GM23338 (cell line): ENCODE measurements around the gene IWS1. TPM values are rescaled to one million over a fixed set of nuclear protein-coding genes. Genes with fewer than 3 reads are reported as not detected.
"Not testable (repeated sequence)": the region's sequence is repeated elsewhere in the genome, so short reads cannot be mapped to it uniquely, and the experiment has no call there.

Experiments
- ATAC-seq: fragments of 200-7000 bp; cut with Tn5 transposase; 3 replicates; pipeline ENCODE4 v1.9.1; 2020
- DNase-seq: peaks from one replicate; pipeline ENCODE4 v3.0.0-alpha.2; 2015; ENCODE audit warnings: low spot score
- H2AFZ ChIP-seq: fragments of 200-600 bp; sonication (generic); 2 replicates; pipeline ENCODE4 v1.8.0; 2016; ENCODE audit warnings: antibody characterized with exemption, mild to moderate bottlenecking, moderate library complexity
- H3F3A ChIP-seq: fragments of 200-600 bp; sonication (generic); replicated peaks from 2 replicates; pipeline ENCODE4 v1.8.0; 2017; ENCODE audit warnings: antibody characterized with exemption, mixed run types, low read depth
- H3K27ac ChIP-seq: fragments of 200-600 bp; sonication (generic); 2 replicates; pipeline ENCODE4 v1.6.1; 2016; ENCODE audit warnings: low read depth
- H3K27me3 ChIP-seq: fragments of 200-600 bp; sonication (generic); 2 replicates; pipeline ENCODE4 v1.8.0; 2016; ENCODE audit warnings: mild to moderate bottlenecking, mixed run types, moderate library complexity; ENCODE audit not compliant: insufficient read depth
- H3K36me3 ChIP-seq: fragments of 200-600 bp; sonication (generic); 2 replicates; pipeline ENCODE4 v1.8.0; 2016; ENCODE audit warnings: mild to moderate bottlenecking; ENCODE audit not compliant: insufficient read depth
- H3K4me1 ChIP-seq: fragments of 200-600 bp; sonication (generic); 2 replicates; pipeline ENCODE4 v1.8.0; 2016; ENCODE audit warnings: mild to moderate bottlenecking, moderate library complexity; ENCODE audit not compliant: insufficient read depth
- H3K4me2 ChIP-seq: fragments of 200-600 bp; sonication (generic); 2 replicates; pipeline ENCODE4 v1.7.1; 2017; ENCODE audit warnings: mixed run types
- H3K4me3 ChIP-seq: fragments of 200-600 bp; sonication (generic); 2 replicates; pipeline ENCODE4 v1.6.1; 2016; ENCODE audit warnings: mixed run types
- H3K79me2 ChIP-seq: fragments of 200-600 bp; sonication (generic); replicated peaks from 2 replicates; pipeline ENCODE4 v1.8.0; 2017; ENCODE audit warnings: mild to moderate bottlenecking; ENCODE audit not compliant: insufficient read depth
- H3K9me2 ChIP-seq: fragments of 200-600 bp; sonication (generic); 2 replicates; pipeline ENCODE4 v1.8.0; 2017; ENCODE audit not compliant: insufficient read depth
- H4K20me1 ChIP-seq: fragments of 200-600 bp; sonication (generic); replicated peaks from 2 replicates; pipeline ENCODE4 v1.8.0; 2017; ENCODE audit warnings: mild to moderate bottlenecking; ENCODE audit not compliant: insufficient read depth
- H3K27ac Mint-ChIP-seq: 2 replicates; pipeline ENCODE4 v1.8.0; 2020; ENCODE audit warnings: inconsistent platforms, mild to moderate bottlenecking, moderate library complexity, mixed read lengths
- H3K27me3 Mint-ChIP-seq: 3 replicates; pipeline ENCODE4 v1.8.0; 2022; ENCODE audit warnings: low read depth, mild to moderate bottlenecking, moderate library complexity, mixed read lengths, inconsistent platforms; ENCODE audit not compliant: insufficient read depth, poor library complexity
- H3K36me3 Mint-ChIP-seq: 3 replicates; pipeline ENCODE4 v1.8.0; 2021; ENCODE audit warnings: low read depth, mild to moderate bottlenecking, inconsistent platforms, moderate library complexity, mixed read lengths
- H3K4me1 Mint-ChIP-seq: 3 replicates; pipeline ENCODE4 v1.8.0; 2020; ENCODE audit warnings: mild to moderate bottlenecking, inconsistent platforms, mixed read lengths
- H3K4me3 Mint-ChIP-seq: 3 replicates; pipeline ENCODE4 v1.8.0; 2021; ENCODE audit warnings: moderate library complexity, mild to moderate bottlenecking, inconsistent platforms, mixed read lengths
- H3K9me3 Mint-ChIP-seq: 3 replicates; pipeline ENCODE4 v1.8.0; 2020; ENCODE audit warnings: moderate library complexity, mild to moderate bottlenecking, inconsistent platforms, mixed read lengths
- CREB1 ChIP-seq: fragments of 250-450 bp; sonication (Bioruptor Pico); IDR thresholded peaks from 2 replicates; pipeline ENCODE4 v1.5.0; 2020; ENCODE audit warnings: low read depth, mild to moderate bottlenecking, moderate library complexity
- EZH2 ChIP-seq: fragments of 200-600 bp; sonication (generic); IDR thresholded peaks from one replicate; pipeline ENCODE4 v1.8.0; 2017; ENCODE audit warnings: antibody characterized with exemption, mild to moderate bottlenecking, low read depth; ENCODE audit not compliant: unreplicated experiment
- EZH2phosphoT487 ChIP-seq: fragments of 200-600 bp; sonication (generic); IDR thresholded peaks from one replicate; pipeline ENCODE4 v1.8.1; 2018; ENCODE audit warnings: antibody characterized with exemption; ENCODE audit not compliant: unreplicated experiment
- JUNB ChIP-seq: IDR thresholded peaks from one replicate; pipeline ENCODE4 v1.6.1; 2016; ENCODE audit warnings: antibody characterized with exemption; ENCODE audit not compliant: unreplicated experiment
- NANOG ChIP-seq: IDR thresholded peaks from 2 replicates; pipeline ENCODE4 v1.6.1; 2016; ENCODE audit warnings: antibody characterized with exemption, borderline replicate concordance
- STAT1 ChIP-seq: IDR thresholded peaks from one replicate; pipeline ENCODE4 v1.6.1; 2016; ENCODE audit warnings: antibody characterized with exemption; ENCODE audit not compliant: unreplicated experiment
- ZNF114 ChIP-seq: fragments of 250-450 bp; sonication (Bioruptor Pico); IDR thresholded peaks from 2 replicates; pipeline ENCODE4 v1.5.0; 2020; ENCODE audit warnings: mild to moderate bottlenecking, moderate library complexity
- ZNF331 ChIP-seq: fragments of 250-450 bp; sonication (Bioruptor Pico); IDR thresholded peaks from 2 replicates; pipeline ENCODE4 v1.5.0; 2020; ENCODE audit warnings: low read depth, mild to moderate bottlenecking, moderate library complexity
- polyA plus RNA-seq: library from polyadenylated mRNA; unstranded; fragments of >200 nt; fragmentation: Nextera tagmentation; extraction: Ambion mirVana; gene quantifications from 2 replicates; pipeline ENCODE4 v1.2.1, GENCODE V29; 2016
- total RNA-seq: library from RNA; depleted of rRNA; stranded (reverse); fragments of >200 nt; shearing (Covaris generic); gene quantifications from 2 replicates; pipeline ENCODE4 v1.2.3, GENCODE V29; 2014
- TF ChIP-seq, protein P1 (sequence below), 2 experiments: fragments of 200-600 bp in 1 of 2; sonication (generic) in 1 of 2; conservative IDR thresholded peaks; 2 replicates each; pipeline versions ENCODE4 v1.5.1 to v1.6.1; 2016 to 2017; ENCODE audit warnings: antibody characterized with exemption in 2 of 2, low read depth in 2 of 2, mild to moderate bottlenecking in 2 of 2, moderate library complexity in 1 of 2
- TF ChIP-seq, protein P2 (sequence below): fragments of 250-450 bp; sonication (Bioruptor Pico); IDR thresholded peaks from 2 replicates; pipeline ENCODE4 v1.5.0; 2020; ENCODE audit warnings: mild to moderate bottlenecking, moderate library complexity

The IWS1 gene
- total and polyA plus RNA-seq, 2 experiments from 2014 or later = 82.8 to 97.2 TPM

DNA sequence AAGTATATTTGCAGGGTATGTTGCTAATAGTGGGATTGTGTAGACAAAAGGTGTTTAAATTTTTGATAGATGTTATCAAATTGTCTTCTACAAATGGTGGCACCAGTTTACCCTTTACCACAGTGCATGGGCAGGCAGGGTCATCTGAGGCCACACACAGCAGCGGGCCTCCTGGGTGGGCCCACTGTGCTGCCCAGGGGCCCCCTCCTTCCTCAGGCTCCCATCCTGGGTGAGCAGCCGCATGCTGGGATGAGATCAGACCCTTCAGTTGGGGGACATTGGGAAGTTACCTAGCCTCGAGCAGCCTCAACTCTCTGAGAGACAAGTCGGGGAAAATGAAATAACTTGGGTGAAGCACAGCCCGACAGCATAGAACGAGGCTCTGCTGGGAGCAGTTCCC lies 18.9 kb upstream of the IWS1 start (continued):
- TF ChIP-seq ZNF331 (CRISPR knock-in tag) (no peak), CREB1 (CRISPR knock-in tag) (no peak), ZNF114 (CRISPR knock-in tag) (no peak), EZH2 (no peak), EZH2phosphoT487 (no peak), NANOG (no peak), STAT1 (no peak), JUNB (no peak)
- TF ChIP-seq, protein P1, sequence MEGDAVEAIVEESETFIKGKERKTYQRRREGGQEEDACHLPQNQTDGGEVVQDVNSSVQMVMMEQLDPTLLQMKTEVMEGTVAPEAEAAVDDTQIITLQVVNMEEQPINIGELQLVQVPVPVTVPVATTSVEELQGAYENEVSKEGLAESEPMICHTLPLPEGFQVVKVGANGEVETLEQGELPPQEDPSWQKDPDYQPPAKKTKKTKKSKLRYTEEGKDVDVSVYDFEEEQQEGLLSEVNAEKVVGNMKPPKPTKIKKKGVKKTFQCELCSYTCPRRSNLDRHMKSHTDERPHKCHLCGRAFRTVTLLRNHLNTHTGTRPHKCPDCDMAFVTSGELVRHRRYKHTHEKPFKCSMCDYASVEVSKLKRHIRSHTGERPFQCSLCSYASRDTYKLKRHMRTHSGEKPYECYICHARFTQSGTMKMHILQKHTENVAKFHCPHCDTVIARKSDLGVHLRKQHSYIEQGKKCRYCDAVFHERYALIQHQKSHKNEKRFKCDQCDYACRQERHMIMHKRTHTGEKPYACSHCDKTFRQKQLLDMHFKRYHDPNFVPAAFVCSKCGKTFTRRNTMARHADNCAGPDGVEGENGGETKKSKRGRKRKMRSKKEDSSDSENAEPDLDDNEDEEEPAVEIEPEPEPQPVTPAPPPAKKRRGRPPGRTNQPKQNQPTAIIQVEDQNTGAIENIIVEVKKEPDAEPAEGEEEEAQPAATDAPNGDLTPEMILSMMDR (conservative IDR thresholded peaks at IDR 0.05; ENCODE audit: low read depth in 2 of 2) = no peak

DNA sequence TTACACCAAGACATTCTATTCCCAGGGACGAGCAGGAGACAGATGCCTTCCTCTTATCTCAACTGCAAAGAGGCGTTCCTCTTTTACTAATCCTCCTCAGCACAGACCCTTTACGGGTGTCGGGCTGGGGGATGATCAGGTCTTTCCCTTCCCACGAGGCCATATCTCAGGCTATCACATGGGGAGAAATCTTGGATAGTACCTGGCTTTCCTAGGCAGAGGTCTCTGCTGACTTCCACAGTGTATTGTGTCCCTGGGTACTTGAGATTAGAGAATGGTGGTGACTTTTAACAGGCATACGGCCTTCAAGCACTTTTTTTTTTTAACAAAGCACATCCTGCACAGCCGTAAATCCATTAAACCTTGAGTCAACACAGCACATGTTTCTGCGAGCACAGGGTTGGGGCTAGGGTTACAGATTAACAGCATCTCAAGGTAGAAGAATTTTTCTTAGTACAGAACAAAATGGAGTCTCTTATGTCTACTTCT lies 16.8 kb upstream of the IWS1 start:
- H3K27me3 Mint-ChIP-seq, H3K36me3 ChIP-seq, H3K27ac Mint-ChIP-seq: not testable (repeated sequence)

DNA sequence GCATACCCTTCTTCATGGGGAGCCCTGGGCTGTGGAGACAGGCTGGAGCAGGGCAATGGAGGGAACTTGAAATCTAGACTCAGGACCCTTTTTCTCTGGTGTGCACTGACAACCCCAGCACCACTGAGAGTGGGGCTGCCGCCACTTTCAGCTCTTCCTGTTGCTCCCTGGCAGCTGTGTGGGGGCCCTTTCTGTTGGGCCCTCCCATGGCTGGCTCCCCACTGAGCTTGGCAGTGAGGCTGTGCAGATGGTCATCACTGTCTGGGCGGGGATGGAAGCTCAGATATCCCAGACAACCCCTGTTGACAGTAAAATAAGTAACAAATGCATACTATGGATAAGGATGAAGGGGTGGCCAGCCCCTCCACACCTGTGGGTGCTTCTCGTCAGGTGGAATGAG lies 15.9 kb upstream of the IWS1 start:
- no peaks in the 10 kb centered on the region for H3K9me3 Mint-ChIP-seq
- ATAC-seq (no peak), DNase-seq (no peak)
- H3K4me3 ChIP-seq = no peak overlapping the region
- peaks cover 5% of the 10 kb centered on the region for H3K27me3 Mint-ChIP-seq
- H3K9me2 ChIP-seq = no peaks in the 10 kb centered on the region
- no peaks in the 10 kb centered on the region for H3F3A ChIP-seq
- no peaks in the 10 kb centered on the region for H3K27me3 ChIP-seq
- no peaks in the 10 kb centered on the region for H3K36me3 ChIP-seq
- no peak overlapping the region for H3K27ac Mint-ChIP-seq
- no peaks in the 10 kb centered on the region for H3K36me3 Mint-ChIP-seq
- no peak overlapping the region for H3K4me3 Mint-ChIP-seq
- no peak overlapping the region for H3K27ac ChIP-seq
- no peak overlapping the region for H2AFZ ChIP-seq
- TF ChIP-seq, protein P2, sequence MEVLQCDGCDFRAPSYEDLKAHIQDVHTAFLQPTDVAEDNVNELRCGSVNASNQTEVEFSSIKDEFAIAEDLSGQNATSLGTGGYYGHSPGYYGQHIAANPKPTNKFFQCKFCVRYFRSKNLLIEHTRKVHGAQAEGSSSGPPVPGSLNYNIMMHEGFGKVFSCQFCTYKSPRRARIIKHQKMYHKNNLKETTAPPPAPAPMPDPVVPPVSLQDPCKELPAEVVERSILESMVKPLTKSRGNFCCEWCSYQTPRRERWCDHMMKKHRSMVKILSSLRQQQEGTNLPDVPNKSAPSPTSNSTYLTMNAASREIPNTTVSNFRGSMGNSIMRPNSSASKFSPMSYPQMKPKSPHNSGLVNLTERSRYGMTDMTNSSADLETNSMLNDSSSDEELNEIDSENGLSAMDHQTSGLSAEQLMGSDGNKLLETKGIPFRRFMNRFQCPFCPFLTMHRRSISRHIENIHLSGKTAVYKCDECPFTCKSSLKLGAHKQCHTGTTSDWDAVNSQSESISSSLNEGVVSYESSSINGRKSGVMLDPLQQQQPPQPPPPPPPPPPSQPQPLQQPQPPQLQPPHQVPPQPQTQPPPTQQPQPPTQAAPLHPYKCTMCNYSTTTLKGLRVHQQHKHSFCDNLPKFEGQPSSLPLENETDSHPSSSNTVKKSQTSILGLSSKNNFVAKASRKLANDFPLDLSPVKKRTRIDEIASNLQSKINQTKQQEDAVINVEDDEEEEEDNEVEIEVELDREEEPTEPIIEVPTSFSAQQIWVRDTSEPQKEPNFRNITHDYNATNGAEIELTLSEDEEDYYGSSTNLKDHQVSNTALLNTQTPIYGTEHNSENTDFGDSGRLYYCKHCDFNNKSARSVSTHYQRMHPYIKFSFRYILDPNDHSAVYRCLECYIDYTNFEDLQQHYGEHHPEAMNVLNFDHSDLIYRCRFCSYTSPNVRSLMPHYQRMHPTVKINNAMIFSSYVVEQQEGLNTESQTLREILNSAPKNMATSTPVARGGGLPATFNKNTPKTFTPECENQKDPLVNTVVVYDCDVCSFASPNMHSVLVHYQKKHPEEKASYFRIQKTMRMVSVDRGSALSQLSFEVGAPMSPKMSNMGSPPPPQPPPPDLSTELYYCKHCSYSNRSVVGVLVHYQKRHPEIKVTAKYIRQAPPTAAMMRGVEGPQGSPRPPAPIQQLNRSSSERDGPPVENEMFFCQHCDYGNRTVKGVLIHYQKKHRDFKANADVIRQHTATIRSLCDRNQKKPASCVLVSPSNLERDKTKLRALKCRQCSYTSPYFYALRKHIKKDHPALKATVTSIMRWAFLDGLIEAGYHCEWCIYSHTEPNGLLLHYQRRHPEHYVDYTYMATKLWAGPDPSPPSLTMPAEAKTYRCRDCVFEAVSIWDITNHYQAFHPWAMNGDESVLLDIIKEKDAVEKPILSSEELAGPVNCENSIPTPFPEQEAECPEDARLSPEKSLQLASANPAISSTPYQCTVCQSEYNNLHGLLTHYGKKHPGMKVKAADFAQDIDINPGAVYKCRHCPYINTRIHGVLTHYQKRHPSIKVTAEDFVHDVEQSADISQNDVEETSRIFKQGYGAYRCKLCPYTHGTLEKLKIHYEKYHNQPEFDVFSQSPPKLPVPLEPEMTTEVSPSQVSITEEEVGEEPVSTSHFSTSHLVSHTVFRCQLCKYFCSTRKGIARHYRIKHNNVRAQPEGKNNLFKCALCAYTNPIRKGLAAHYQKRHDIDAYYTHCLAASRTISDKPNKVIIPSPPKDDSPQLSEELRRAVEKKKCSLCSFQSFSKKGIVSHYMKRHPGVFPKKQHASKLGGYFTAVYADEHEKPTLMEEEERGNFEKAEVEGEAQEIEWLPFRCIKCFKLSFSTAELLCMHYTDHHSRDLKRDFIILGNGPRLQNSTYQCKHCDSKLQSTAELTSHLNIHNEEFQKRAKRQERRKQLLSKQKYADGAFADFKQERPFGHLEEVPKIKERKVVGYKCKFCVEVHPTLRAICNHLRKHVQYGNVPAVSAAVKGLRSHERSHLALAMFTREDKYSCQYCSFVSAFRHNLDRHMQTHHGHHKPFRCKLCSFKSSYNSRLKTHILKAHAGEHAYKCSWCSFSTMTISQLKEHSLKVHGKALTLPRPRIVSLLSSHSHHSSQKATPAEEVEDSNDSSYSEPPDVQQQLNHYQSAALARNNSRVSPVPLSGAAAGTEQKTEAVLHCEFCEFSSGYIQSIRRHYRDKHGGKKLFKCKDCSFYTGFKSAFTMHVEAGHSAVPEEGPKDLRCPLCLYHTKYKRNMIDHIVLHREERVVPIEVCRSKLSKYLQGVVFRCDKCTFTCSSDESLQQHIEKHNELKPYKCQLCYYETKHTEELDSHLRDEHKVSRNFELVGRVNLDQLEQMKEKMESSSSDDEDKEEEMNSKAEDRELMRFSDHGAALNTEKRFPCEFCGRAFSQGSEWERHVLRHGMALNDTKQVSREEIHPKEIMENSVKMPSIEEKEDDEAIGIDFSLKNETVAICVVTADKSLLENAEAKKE (CRISPR knock-in tag) = no peak
- TF ChIP-seq EZH2 = no peak
- TF ChIP-seq EZH2phosphoT487 = no peak
- H4K20me1 ChIP-seq = no peaks in the 10 kb centered on the region
- no peak overlapping the region for H3K4me2 ChIP-seq
- H3K79me2 ChIP-seq = no peaks in the 10 kb centered on the region
- no peaks in the 10 kb centered on the region for H3K4me1 ChIP-seq
- H3K4me1 Mint-ChIP-seq = no peaks in the 10 kb centered on the region

More for the DNA sequence above, 16.8 kb upstream of the IWS1 start:
- not testable (repeated sequence) for H3K4me3 Mint-ChIP-seq, H3K36me3 Mint-ChIP-seq, H3K27ac ChIP-seq, H3K9me3 Mint-ChIP-seq, H3K9me2 ChIP-seq, H3K79me2 ChIP-seq, ATAC-seq, H3K4me3 ChIP-seq, DNase-seq, H4K20me1 ChIP-seq, H3K27me3 ChIP-seq, H3K4me2 ChIP-seq, H3F3A ChIP-seq, H3K4me1 Mint-ChIP-seq, H3K4me1 ChIP-seq
- H2AFZ ChIP-seq = peak overlapping the region; percentile 56; the same call in 1 of the 2 replicates
